AG04450 (cell line): Measurements from ENCODE around the gene PTPN4. TPM values are rescaled to one million over a fixed set of nuclear protein-coding genes. Genes with fewer than 3 reads are reported as not detected.

Source experiments
- CTCF ChIA-PET: fragments of 300-600, 350-600 bp; formaldehyde crosslinking; extraction: SDS; loops from one replicate; lab custom pipeline; 2022; ENCODE audit warnings: antibody characterized with exemption, inconsistent platforms; lab: Charles Lee
- POLR2A ChIA-PET: fragments of 350-600 bp; formaldehyde crosslinking; extraction: SDS; loops from one replicate; lab custom pipeline; 2021; ENCODE audit warnings: antibody characterized with exemption, inconsistent platforms; lab: Yijun Ruan, JAX
- DNase-seq: peaks from one replicate; pipeline ENCODE4 v3.0.0-alpha.2; 2011; ENCODE audit warnings: low read depth, low spot score
- H3K27ac ChIP-seq: one replicate; pipeline ENCODE4 v1.5.1; 2012; ENCODE audit warnings: low read depth, low read length, control low read depth
- H3K27me3 ChIP-seq: one replicate; pipeline ENCODE4 v1.6.0; 2012; ENCODE audit warnings: low read length; ENCODE audit not compliant: control insufficient read depth, insufficient read depth
- H3K4me3 ChIP-seq: 2 replicates; pipeline ENCODE4 v1.5.1; 2011; ENCODE audit warnings: mild to moderate bottlenecking, low read depth, low read length, control low read depth
- H3K9me3 ChIP-seq: 2 replicates; pipeline ENCODE4 v1.5.1; 2012; ENCODE audit warnings: low read length; ENCODE audit not compliant: control insufficient read depth, insufficient read depth
- polyA plus RNA-seq: library from polyadenylated mRNA; depleted of rRNA; stranded (reverse); fragments of >200 nt; gene quantifications from 2 replicates; pipeline ENCODE4 v1.2.3, GENCODE V29; 2011
- TF ChIP-seq, protein P1 (sequence below): IDR thresholded peaks from 2 replicates; pipeline ENCODE4 v1.5.1; 2011; ENCODE audit warnings: low read depth, low read length, control low read depth, inconsistent platforms

Gene PTPN4
- polyA plus RNA-seq, 1 experiment, result 19.6 TPM

DNA sequence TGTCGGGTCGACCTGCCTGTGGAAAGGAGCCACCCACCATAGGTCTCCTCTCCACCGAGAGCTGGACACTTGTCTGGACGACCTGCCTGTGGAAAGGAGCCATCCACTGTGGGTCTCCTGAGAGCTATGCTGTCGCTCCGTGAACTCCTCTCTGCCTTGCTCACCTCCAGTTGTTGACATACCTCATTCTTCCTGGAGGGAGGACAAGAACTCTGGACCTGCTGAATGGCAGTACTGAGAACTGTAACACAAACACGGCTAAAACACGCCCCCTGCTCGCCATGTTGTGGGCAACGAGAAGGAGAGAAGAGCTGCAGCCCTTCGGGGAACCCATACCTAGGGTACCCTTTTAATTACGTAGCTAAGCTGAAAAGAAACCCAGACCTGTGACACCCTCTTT lies 77.6 kb downstream of the PTPN4 start:
- Histone ChIP-seq H3K9me3 (no peaks in the 10 kb centered on the region; the same call in 1 of the 2 replicates), H3K4me3 (no peak overlapping the region), H3K27ac (no peak overlapping the region), H3K27me3 (no peaks in the 10 kb centered on the region)
- CTCF ChIA-PET, result interaction anchor here (0.5 to 1.2 kb wide), 2 partner anchors 11 to 1233 kb away, joined by 3 to 4 read pairs; no protein-coding TSS in a partner anchor
- no peak for DNase-seq
- TF ChIP-seq, protein P1, sequence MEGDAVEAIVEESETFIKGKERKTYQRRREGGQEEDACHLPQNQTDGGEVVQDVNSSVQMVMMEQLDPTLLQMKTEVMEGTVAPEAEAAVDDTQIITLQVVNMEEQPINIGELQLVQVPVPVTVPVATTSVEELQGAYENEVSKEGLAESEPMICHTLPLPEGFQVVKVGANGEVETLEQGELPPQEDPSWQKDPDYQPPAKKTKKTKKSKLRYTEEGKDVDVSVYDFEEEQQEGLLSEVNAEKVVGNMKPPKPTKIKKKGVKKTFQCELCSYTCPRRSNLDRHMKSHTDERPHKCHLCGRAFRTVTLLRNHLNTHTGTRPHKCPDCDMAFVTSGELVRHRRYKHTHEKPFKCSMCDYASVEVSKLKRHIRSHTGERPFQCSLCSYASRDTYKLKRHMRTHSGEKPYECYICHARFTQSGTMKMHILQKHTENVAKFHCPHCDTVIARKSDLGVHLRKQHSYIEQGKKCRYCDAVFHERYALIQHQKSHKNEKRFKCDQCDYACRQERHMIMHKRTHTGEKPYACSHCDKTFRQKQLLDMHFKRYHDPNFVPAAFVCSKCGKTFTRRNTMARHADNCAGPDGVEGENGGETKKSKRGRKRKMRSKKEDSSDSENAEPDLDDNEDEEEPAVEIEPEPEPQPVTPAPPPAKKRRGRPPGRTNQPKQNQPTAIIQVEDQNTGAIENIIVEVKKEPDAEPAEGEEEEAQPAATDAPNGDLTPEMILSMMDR, result no peak
- POLR2A ChIA-PET, result no interaction called here

DNA sequence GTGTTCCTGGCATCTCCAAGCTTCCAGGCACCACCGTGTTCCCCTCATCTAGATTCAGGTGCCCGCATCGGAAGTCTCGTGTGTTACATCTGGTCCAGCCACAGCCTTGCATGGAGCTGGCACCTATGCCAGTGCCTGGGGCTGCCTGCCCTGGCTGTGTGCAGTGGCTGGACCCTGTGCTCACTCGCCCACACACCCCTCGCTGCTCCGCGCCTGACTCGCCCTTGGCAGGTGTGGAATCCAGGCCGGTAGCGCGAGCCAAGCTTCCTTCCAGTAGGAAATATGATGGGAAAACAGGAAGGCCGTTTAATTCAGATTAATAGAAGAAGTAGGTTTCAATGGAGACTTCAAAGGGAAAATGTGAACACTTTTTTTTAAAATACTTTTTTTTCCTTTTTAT lies 78.0 kb downstream of the PTPN4 start:
- Histone ChIP-seq H3K27me3 (no peaks in the 10 kb centered on the region), H3K4me3 (no peak overlapping the region), H3K9me3 (no peaks in the 10 kb centered on the region; the same call in 1 of the 2 replicates), H3K27ac (no peak overlapping the region)
- ChIA-PET CTCF (interaction anchor here (1.2 kb wide), 1 partner anchor 12 kb away, joined by 3 read pairs; no protein-coding TSS in a partner anchor), POLR2A (no interaction called here)
- TF ChIP-seq, protein P1, result no peak
- DNase-seq, result no peak

DNA sequence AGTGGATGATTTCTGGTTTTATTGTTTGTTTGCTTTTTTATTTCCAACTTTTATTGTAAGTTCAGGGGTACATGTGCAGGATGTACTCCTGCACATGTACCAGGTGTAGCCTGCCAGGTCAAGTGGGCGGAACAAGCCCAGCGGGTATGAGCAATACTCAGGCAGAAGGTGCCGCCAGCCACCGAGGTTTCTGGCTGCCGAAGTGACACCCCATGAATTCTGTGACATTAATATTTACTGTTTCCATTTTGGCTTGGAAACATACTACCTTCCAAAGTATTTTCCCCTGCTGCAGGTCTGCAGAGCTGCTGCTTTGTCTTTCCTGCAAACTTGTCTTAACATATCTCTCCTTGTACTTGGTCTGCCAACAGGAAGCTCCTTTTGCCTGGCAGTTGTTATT lies 78.5 kb downstream of the PTPN4 start:
- Histone ChIP-seq H3K9me3 (no peaks in the 10 kb centered on the region; the same call in 1 of the 2 replicates), H3K27me3 (no peaks in the 10 kb centered on the region), H3K27ac (no peak overlapping the region), H3K4me3 (no peak overlapping the region)
- ChIA-PET CTCF (interaction anchor here (0.6 kb wide), 1 partner anchor 10 kb away, joined by 4 read pairs; no protein-coding TSS in a partner anchor), POLR2A (no interaction called here)
- TF ChIP-seq, protein P1, result no peak
- no peak for DNase-seq

DNA sequence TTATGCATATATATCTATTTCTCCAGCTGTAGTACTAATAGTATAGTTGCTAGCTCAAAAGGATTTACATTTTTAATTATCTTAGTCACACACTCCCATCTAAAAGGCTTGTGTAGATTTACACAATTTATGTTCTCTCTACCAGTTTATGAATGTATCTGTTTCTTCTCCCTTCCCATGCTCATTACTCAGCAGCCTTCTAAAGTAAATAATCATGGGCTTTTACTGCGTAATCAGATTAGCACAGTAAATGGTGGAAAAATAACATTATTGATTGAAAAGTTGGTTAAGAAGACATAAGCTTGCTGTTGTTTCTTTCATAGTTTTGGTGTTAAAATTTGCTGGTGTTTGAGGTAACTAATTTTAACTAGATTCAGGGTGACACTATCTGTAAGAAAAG lies 81.8 kb downstream of the PTPN4 start:
- CTCF ChIA-PET, result interaction anchor here (0.5 to 1.4 kb wide), 3 partner anchors 57 to 199 kb away, joined by 3 to 10 read pairs (median 8); no protein-coding TSS in a partner anchor
- TF ChIP-seq, protein P1, result no peak
- Histone ChIP-seq H3K4me3 (no peak overlapping the region), H3K27ac (no peak overlapping the region), H3K9me3 (no peaks in the 10 kb centered on the region), H3K27me3 (no peaks in the 10 kb centered on the region)
- DNase-seq, result no peak
- POLR2A ChIA-PET, result interaction anchor here (1.1 kb wide), 1 partner anchor 85 kb away, joined by 12 read pairs; no protein-coding TSS in a partner anchor

DNA sequence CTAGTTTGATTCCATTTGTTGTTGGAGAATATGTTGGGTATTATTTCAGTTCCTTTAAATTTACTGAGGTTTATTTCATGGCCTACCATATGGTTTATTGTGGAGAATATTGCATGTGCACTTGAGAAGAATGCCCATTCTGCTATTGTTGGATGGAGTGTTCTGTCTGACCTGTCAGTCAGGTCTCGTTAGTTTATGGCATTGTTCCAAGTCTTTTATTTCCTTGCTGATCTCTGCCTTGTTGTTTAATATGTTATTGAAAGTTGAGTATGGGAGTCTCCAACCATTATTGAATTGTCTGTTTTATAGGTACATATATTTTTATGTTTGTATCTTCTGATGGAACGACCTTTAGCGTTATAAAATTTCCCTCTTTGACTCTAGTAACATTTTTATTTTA lies 86.3 kb downstream of the PTPN4 start:
- Histone ChIP-seq H3K4me3 (no peak overlapping the region), H3K9me3 (no peaks in the 10 kb centered on the region; the same call in 1 of the 2 replicates), H3K27me3 (no peaks in the 10 kb centered on the region), H3K27ac (no peak overlapping the region)
- no peak for DNase-seq
- TF ChIP-seq, protein P1, result no peak
- POLR2A ChIA-PET, result no interaction called here
- CTCF ChIA-PET, result no interaction called here
